A549 (cell line): ENCODE results near the gene SRGAP3. TPM values are rescaled to one million over a fixed set of nuclear protein-coding genes. Genes with fewer than 3 reads are reported as not detected.

Source experiments
- ATAC-seq, 2 experiments: fragments of 200-7000 bp in 1 of 2; fragments of >200 bp in 1 of 2; cut with Nextera tagmentation in 1 of 2; cut with Tn5 transposase in 1 of 2; 3 replicates each; pipeline versions ENCODE4 v1.8.0 to v1.9.1; 2018 to 2020; ENCODE audit warnings: mild to moderate bottlenecking in 1 of 2, moderate library complexity in 1 of 2
- CTCF ChIA-PET: fragments of 300-600 bp; sonication (Branson Sonifier 250); formaldehyde crosslinking; extraction: SDS; loops from one replicate; lab custom pipeline; 2021; ENCODE audit warnings: antibody characterized with exemption, inconsistent platforms; lab: Yijun Ruan, JAX
- POLR2A ChIA-PET: fragments of 350-600 bp; formaldehyde crosslinking; extraction: SDS; loops from one replicate; lab custom pipeline; 2021; ENCODE audit warnings: antibody characterized with exemption, inconsistent platforms; lab: Yijun Ruan, JAX
- DNase-seq, 2 experiments: peaks; one replicate each; pipeline versions ENCODE4 v3.0.0 to v3.0.0-alpha.2; 2011 to 2016; ENCODE audit warnings: low read depth in 1 of 2, low spot score in 1 of 2
- FAIRE-seq: peaks from 2 replicates; lab custom pipeline; 2011; peaks lifted over from hg19 to GRCh38; lab: Jason Lieb, UNC
- H3K27ac ChIP-seq, 2 experiments: fragments of >200 bp; sonication (Bioruptor Twin); formaldehyde crosslinking; 3 replicates each; pipeline ENCODE4 v1.5.1; 2016 to 2017
- H3K4me1 ChIP-seq: fragments of >200 bp; sonication (Bioruptor Twin); formaldehyde crosslinking; 3 replicates; pipeline ENCODE4 v1.6.1; 2016
- H3K4me2 ChIP-seq: fragments of >200 bp; sonication (Bioruptor Twin); formaldehyde crosslinking; 3 replicates; pipeline ENCODE4 v1.6.1; 2016
- H3K4me3 ChIP-seq: fragments of >200 bp; sonication (Bioruptor Twin); formaldehyde crosslinking; 3 replicates; pipeline ENCODE4 v1.5.1; 2016
- H3K9me3 ChIP-seq: fragments of >200 bp; sonication (Bioruptor Twin); formaldehyde crosslinking; 3 replicates; pipeline ENCODE4 v1.6.1; 2016
- CBX2 ChIP-seq: fragments of 200-600 bp; sonication (generic); IDR thresholded peaks from 2 replicates; pipeline ENCODE4 v1.6.1; 2016; ENCODE audit warnings: low read depth, mild to moderate bottlenecking, borderline replicate concordance
- CHD4 ChIP-seq: fragments of 200-600 bp; sonication (generic); IDR thresholded peaks from 2 replicates; pipeline ENCODE4 v1.6.1; 2016; ENCODE audit warnings: antibody characterized with exemption, mild to moderate bottlenecking, borderline replicate concordance
- EHMT2 ChIP-seq: fragments of 200-600 bp; sonication (generic); IDR thresholded peaks from 2 replicates; pipeline ENCODE4 v1.6.1; 2016; ENCODE audit warnings: antibody characterized with exemption, low read depth, mild to moderate bottlenecking, moderate library complexity
- EP300 ChIP-seq, 2 experiments: fragments of >200 bp; sonication (Bioruptor Twin); formaldehyde crosslinking; IDR thresholded peaks; 2 replicates in 1 of 2; 3 replicates in 1 of 2; pipeline ENCODE4 v1.6.1; 2016 to 2017
- FOSB ChIP-seq: fragments of 250-450 bp; sonication (Bioruptor Pico); IDR thresholded peaks from 2 replicates; pipeline ENCODE4 v1.5.0; 2020; ENCODE audit warnings: mild to moderate bottlenecking, moderate library complexity
- HES2 ChIP-seq: fragments of >200 bp; sonication (Bioruptor Twin); formaldehyde crosslinking; IDR thresholded peaks from 2 replicates; pipeline ENCODE4 v1.6.1; 2016
- HEYL ChIP-seq: fragments of 250-450 bp; sonication (Bioruptor Pico); IDR thresholded peaks from 2 replicates; pipeline ENCODE4 v1.8.0; 2021; ENCODE audit warnings: mild to moderate bottlenecking, moderate library complexity
- HOXA7 ChIP-seq: fragments of 250-450 bp; sonication (Bioruptor Pico); IDR thresholded peaks from 2 replicates; pipeline ENCODE4 v1.5.0; 2020; ENCODE audit warnings: mild to moderate bottlenecking, moderate library complexity
- HOXB13 ChIP-seq: fragments of 250-450 bp; sonication (Bioruptor Pico); IDR thresholded peaks from 2 replicates; pipeline ENCODE4 v1.5.0; 2020; ENCODE audit warnings: low read depth, mild to moderate bottlenecking, moderate library complexity
- HOXB5 ChIP-seq: fragments of 250-450 bp; sonication (Bioruptor Pico); IDR thresholded peaks from 2 replicates; pipeline ENCODE4 v1.5.0; 2020; ENCODE audit warnings: mild to moderate bottlenecking, moderate library complexity
- JUN ChIP-seq, 2 experiments: fragments of >200 bp; sonication (Bioruptor Twin); formaldehyde crosslinking; IDR thresholded peaks; 2 replicates in 1 of 2; 3 replicates in 1 of 2; pipeline ENCODE4 v1.6.1; 2016 to 2017
- PHF8 ChIP-seq: fragments of 200-600 bp; sonication (generic); IDR thresholded peaks from 2 replicates; pipeline ENCODE4 v1.6.1; 2016; ENCODE audit warnings: low read depth, mild to moderate bottlenecking, antibody characterized with exemption, moderate library complexity, borderline replicate concordance
- POLR2AphosphoS2 ChIP-seq: conservative IDR thresholded peaks from 2 replicates; pipeline ENCODE4 v1.6.1; 2012; ENCODE audit warnings: low read length, improper control_type of control experiment, inconsistent platforms
- REST ChIP-seq: fragments of 200-600 bp; sonication (generic); IDR thresholded peaks from 2 replicates; pipeline ENCODE4 v1.6.1; 2016; ENCODE audit warnings: antibody characterized with exemption, mild to moderate bottlenecking, moderate library complexity
- RFX5 ChIP-seq: fragments of 450-650 bp; IDR thresholded peaks from 2 replicates; pipeline ENCODE4 v1.7.1; 2014; ENCODE audit warnings: antibody characterized with exemption, mild to moderate bottlenecking, moderate library complexity
- ZFP36 ChIP-seq: fragments of 450-650 bp; IDR thresholded peaks from 2 replicates; pipeline ENCODE4 v1.6.1; 2014; ENCODE audit warnings: borderline replicate concordance; ENCODE audit not compliant: partially characterized antibody
- ZSCAN20 ChIP-seq: fragments of 250-450 bp; sonication (Bioruptor Pico); IDR thresholded peaks from 2 replicates; pipeline ENCODE4 v1.8.0; 2022; ENCODE audit warnings: mild to moderate bottlenecking, moderate library complexity
- WGBS: methylation state at CpG from one replicate; pipeline ENCODE4 v1.1.6; 2017; ENCODE audit errors: missing lambda C conversion rate; 5-methylcytosine and 5-hydroxymethylcytosine counted together
- polyA plus RNA-seq, 4 experiments: library from polyadenylated mRNA; depleted of rRNA in 3 of 4; stranded (reverse); fragments of >200 nt; fragmentation: RNase III in 1 of 4; extraction: RNeasy Plus Mini Kit Qiagen cat#74134 plus additional on column Dnase treatment in 1 of 4; gene quantifications; 2 replicates in 3 of 4; 3 replicates in 1 of 4; pipeline ENCODE4 v1.2.3, GENCODE V29; 2011 to 2017
- TF ChIP-seq, protein P1 (sequence below): fragments of 150-350 bp; IDR thresholded peaks from 2 replicates; pipeline ENCODE4 v1.6.1; 2014; ENCODE audit warnings: low read depth, mild to moderate bottlenecking, low read length
- TF ChIP-seq, protein P2 (sequence below): fragments of >200 bp; sonication (Bioruptor Twin); formaldehyde crosslinking; IDR thresholded peaks from 3 replicates; pipeline ENCODE4 v1.6.1; 2016

Gene SRGAP3
- polyA plus RNA-seq, 2 of the 4 experiments (the other 2 are of a cell fraction) = 1.6 to 2.5 TPM

GRCh38 chr3:9233814-9234600 is 15.4 kb downstream of the SRGAP3 start (continued):
- TF ChIP-seq FOSB (CRISPR knock-in tag) = no peak
- TF ChIP-seq, all 56 proteins: peak for 0

- Histone ChIP-seq H3K9me3 (no peaks in the 10 kb centered on the region), H3K27ac (no peak overlapping the region), H3K4me1 (no peaks in the 10 kb centered on the region), H3K4me2 (no peak overlapping the region), H3K4me3 (no peak overlapping the region)
- FAIRE-seq (no peak), DNase-seq (no peak), ATAC-seq (no peak)
- 45% methylated on average over 4 of the region's 4 CpGs for WGBS
- no peak for TF ChIP-seq FOSB (CRISPR knock-in tag)
- no peak for TF ChIP-seq HOXB13
- TF ChIP-seq, protein P1, sequence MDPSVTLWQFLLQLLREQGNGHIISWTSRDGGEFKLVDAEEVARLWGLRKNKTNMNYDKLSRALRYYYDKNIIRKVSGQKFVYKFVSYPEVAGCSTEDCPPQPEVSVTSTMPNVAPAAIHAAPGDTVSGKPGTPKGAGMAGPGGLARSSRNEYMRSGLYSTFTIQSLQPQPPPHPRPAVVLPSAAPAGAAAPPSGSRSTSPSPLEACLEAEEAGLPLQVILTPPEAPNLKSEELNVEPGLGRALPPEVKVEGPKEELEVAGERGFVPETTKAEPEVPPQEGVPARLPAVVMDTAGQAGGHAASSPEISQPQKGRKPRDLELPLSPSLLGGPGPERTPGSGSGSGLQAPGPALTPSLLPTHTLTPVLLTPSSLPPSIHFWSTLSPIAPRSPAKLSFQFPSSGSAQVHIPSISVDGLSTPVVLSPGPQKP = no peak
- TF ChIP-seq HOXB5 (CRISPR knock-in tag) = no peak
- TF ChIP-seq PHF8 = no peak
- TF ChIP-seq POLR2AphosphoS2 = no peak
- TF ChIP-seq REST = no peak
- TF ChIP-seq ZFP36 = no peak
- TF ChIP-seq, protein P2, sequence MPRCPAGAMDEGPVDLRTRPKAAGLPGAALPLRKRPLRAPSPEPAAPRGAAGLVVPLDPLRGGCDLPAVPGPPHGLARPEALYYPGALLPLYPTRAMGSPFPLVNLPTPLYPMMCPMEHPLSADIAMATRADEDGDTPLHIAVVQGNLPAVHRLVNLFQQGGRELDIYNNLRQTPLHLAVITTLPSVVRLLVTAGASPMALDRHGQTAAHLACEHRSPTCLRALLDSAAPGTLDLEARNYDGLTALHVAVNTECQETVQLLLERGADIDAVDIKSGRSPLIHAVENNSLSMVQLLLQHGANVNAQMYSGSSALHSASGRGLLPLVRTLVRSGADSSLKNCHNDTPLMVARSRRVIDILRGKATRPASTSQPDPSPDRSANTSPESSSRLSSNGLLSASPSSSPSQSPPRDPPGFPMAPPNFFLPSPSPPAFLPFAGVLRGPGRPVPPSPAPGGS = no peak
- TF ChIP-seq RFX5 = no peak
- POLR2A ChIA-PET = no interaction called here
- CTCF ChIA-PET = interaction anchor here (0.6 to 1.1 kb wide), 2 partner anchors 13 to 22 kb away, joined by 4 to 5 read pairs; no protein-coding TSS in a partner anchor
Observed at GRCh38 chr3:9233101-9233500, 16.3 kb downstream of the SRGAP3 start.

DNA sequence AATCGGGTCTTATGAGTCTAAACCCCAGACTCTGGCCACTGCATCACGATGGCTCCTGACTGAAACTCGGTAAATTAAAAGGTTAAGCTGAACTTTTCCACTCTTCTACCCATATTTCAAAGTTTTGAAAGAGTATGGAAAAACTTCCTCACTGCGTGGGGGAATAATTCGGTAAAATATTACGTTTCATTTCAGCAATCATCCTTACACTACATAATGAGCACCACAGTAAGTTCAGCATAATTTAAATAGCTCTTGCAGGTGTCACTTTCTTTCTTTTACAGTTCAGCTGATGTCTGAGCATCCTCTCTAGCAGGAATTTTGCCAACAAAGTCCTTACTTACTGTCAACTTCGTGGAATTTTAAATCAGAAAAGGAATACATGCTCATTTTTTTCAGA is 17.5 kb downstream of the SRGAP3 start:
- TF ChIP-seq, protein P2 = no peak
- TF ChIP-seq HOXA7 (CRISPR knock-in tag) (no peak), HES2 (no peak), HEYL (CRISPR knock-in tag) (no peak), CHD4 (no peak), HOXB13 (no peak), CBX2 (no peak), EP300 (IDR thresholded peaks at IDR 0.05) (no peak), JUN (IDR thresholded peaks at IDR 0.05) (no peak), ZSCAN20 (CRISPR knock-in tag) (no peak), EHMT2 (no peak)
- no peak for DNase-seq
- FAIRE-seq = no peak
- 52% methylated on average over 7 of the region's 7 CpGs for WGBS
- Histone ChIP-seq H3K4me1 (no peaks in the 10 kb centered on the region), H3K27ac (no peak overlapping the region), H3K4me2 (no peak overlapping the region), H3K9me3 (no peaks in the 10 kb centered on the region), H3K4me3 (no peak overlapping the region)
- ChIA-PET CTCF (no interaction called here), POLR2A (no interaction called here)
- ATAC-seq = no peak
